ENCODE data around the gene TTLL5. TPM values are rescaled to one million over a fixed set of nuclear protein-coding genes. Genes with fewer than 3 reads are reported as not detected.

The TTLL5 gene
- total and polyA plus RNA-seq, 10 of the 15 experiments (the other 5 are each of a cell fraction or from before 2014, with no cell fraction given), result 3.2 to 25.9 (median 13.8) TPM

DNA sequence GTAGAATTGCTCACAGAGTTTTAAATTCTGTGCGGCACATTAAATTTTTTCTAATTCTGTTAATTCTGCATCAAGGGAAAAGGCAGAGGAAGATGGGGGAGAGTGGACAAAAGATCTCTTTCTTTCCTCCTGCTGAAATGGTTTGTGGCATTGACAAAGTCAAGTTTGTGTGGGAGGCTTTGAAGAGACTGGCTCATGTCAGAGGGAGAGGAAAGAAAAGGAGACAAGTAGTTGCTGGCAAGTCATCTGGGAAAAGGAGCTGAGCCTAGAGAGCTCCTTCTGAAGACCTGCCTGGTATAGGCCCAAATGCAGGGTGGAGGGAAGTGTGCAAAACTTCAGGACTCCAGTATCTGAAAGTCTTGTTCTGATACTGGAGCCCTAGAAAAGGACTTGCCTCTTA is 36.3 kb downstream of the TTLL5 start:
- DNase-seq (ENCODE audit: low read depth, low spot score), result no peak
- in situ Hi-C loops (cut with MboI) (no loop called here), intact Hi-C loops (cut with micrococcal nuclease; ENCODE audit: unreplicated experiment) (no loop called here)
- H3K4me2 ChIP-seq (ENCODE audit: control insufficient read depth, insufficient read depth), result no peak overlapping the region
- CTCF ChIA-PET, result interaction anchor here (1.5 kb wide), 1 partner anchor 120 kb away, joined by 5 read pairs; no protein-coding TSS in a partner anchor
- H4K20me1 ChIP-seq (ENCODE audit: control insufficient read depth, insufficient read depth), result no peaks in the 10 kb centered on the region
- ATAC-seq, result no peak
- SMC1A ChIA-PET (ENCODE audit: uncharacterized antibody, unreplicated experiment), result no interaction called here
- POLR2A ChIA-PET, result no interaction called here
- no peaks in the 10 kb centered on the region for H3K4me1 ChIP-seq (ENCODE audit: control insufficient read depth, insufficient read depth, low read length)
- no peak overlapping the region for H3K9ac ChIP-seq (ENCODE audit: control insufficient read depth, insufficient read depth, low read length)
- H3K27me3 ChIP-seq (replicated peaks in 1 of 2; ENCODE audit: control insufficient read depth in 2 of 2, insufficient read depth in 2 of 2, low read length in 1 of 2), result no peaks in the 10 kb centered on the region
- H3K79me2 ChIP-seq (ENCODE audit: control insufficient read depth, insufficient read depth, low read length), result no peaks in the 10 kb centered on the region
- TF ChIP-seq TCF12 (IDR thresholded peaks at IDR 0.05; ENCODE audit: low read depth, low read length) (no peak), BACH1 (IDR thresholded peaks at IDR 0.05; ENCODE audit: borderline replicate concordance) (no peak), NFXL1 (IDR thresholded peaks at IDR 0.05; ENCODE audit: borderline replicate concordance) (no peak), SREBF2 (IDR thresholded peaks at IDR 0.05; ENCODE audit: low read length) (no peak)
- TF ChIP-seq, protein P1, sequence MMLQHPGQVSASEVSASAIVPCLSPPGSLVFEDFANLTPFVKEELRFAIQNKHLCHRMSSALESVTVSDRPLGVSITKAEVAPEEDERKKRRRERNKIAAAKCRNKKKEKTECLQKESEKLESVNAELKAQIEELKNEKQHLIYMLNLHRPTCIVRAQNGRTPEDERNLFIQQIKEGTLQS (IDR thresholded peaks at IDR 0.05; ENCODE audit: borderline replicate concordance, extremely low read depth, low read depth, low read length), result no peak
- TF ChIP-seq, protein P2, sequence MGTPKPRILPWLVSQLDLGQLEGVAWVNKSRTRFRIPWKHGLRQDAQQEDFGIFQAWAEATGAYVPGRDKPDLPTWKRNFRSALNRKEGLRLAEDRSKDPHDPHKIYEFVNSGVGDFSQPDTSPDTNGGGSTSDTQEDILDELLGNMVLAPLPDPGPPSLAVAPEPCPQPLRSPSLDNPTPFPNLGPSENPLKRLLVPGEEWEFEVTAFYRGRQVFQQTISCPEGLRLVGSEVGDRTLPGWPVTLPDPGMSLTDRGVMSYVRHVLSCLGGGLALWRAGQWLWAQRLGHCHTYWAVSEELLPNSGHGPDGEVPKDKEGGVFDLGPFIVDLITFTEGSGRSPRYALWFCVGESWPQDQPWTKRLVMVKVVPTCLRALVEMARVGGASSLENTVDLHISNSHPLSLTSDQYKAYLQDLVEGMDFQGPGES (IDR thresholded peaks at IDR 0.05), result no peak
- FAIRE-seq, result no peak
- no peak overlapping the region for H3K27ac ChIP-seq (ENCODE audit: control insufficient read depth, insufficient read depth)
- no TSS peak for BruUV-seq (replicated peaks)
- 100% methylated on average over 1 of the region's 1 CpG for WGBS (ENCODE audit: insufficient coverage, insufficient replicate concordance, low lambda C conversion rate, missing lambda C conversion rate)
- RAD21 ChIA-PET (ENCODE audit: unreplicated experiment), result no interaction called here
- H2AFZ ChIP-seq (ENCODE audit: control insufficient read depth, low read depth, low read length), result no peak overlapping the region
- H3K9me3 ChIP-seq (replicated peaks; ENCODE audit: control insufficient read depth, insufficient read depth, low read length), result no peaks in the 10 kb centered on the region; the same call in 2 of the 3 replicates
- peaks cover 0 to 2% of the 10 kb centered on the region in 2 experiments; a peak in 3 of 4 replicates for H3K36me3 ChIP-seq (ENCODE audit: control insufficient read depth in 2 of 2, insufficient read depth in 2 of 2, low read length in 1 of 2)
- H3K4me3 ChIP-seq, result no peak overlapping the region

DNA sequence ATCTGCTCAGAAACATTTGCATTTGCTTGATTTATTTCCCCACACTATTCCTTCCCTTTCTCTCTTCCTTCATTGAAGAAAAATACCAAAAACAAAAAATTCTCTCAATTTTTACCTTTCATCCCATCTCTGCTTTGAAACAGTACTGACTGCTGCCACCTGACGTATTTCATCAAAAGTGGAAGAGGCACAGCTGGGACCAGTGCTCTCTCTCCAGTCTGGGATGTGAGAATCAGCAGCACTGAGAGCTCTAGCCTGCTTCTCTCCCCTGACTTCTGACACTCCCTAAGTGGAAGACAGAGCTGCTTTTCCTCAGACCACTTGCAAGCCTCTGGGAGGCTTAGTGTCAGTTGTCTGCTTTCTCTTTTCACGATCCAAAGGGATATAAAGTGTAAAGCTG is 36.9 kb downstream of the TTLL5 start:
- DNase-seq (ENCODE audit: low read depth, low spot score) (no peak), ATAC-seq (no peak), FAIRE-seq (no peak)
- Histone ChIP-seq H2AFZ (ENCODE audit: control insufficient read depth, low read depth, low read length) (no peak overlapping the region), H3K4me1 (ENCODE audit: control insufficient read depth, insufficient read depth, low read length) (no peaks in the 10 kb centered on the region), H3K27ac (ENCODE audit: control insufficient read depth, insufficient read depth) (no peak overlapping the region), H3K4me3 (no peak overlapping the region), H3K4me2 (ENCODE audit: control insufficient read depth, insufficient read depth) (no peak overlapping the region), H3K9ac (ENCODE audit: control insufficient read depth, insufficient read depth, low read length) (no peak overlapping the region), H3K27me3 (replicated peaks in 1 of 2; ENCODE audit: control insufficient read depth in 2 of 2, insufficient read depth in 2 of 2, low read length in 1 of 2) (no peaks in the 10 kb centered on the region), H3K36me3 (ENCODE audit: control insufficient read depth in 2 of 2, insufficient read depth in 2 of 2, low read length in 1 of 2) (peaks cover 0 to 5% of the 10 kb centered on the region in 2 experiments; a peak in 3 of 4 replicates), H4K20me1 (ENCODE audit: control insufficient read depth, insufficient read depth) (no peaks in the 10 kb centered on the region), H3K9me3 (replicated peaks; ENCODE audit: control insufficient read depth, insufficient read depth, low read length) (no peaks in the 10 kb centered on the region; the same call in 2 of the 3 replicates), H3K79me2 (ENCODE audit: control insufficient read depth, insufficient read depth, low read length) (no peaks in the 10 kb centered on the region)
- intact Hi-C loops (cut with micrococcal nuclease; ENCODE audit: unreplicated experiment) (no loop called here), in situ Hi-C loops (cut with MboI) (no loop called here)
- ChIA-PET POLR2A (no interaction called here), SMC1A (ENCODE audit: uncharacterized antibody, unreplicated experiment) (no interaction called here), RAD21 (ENCODE audit: unreplicated experiment) (no interaction called here), CTCF (interaction anchor here (0.9 to 1.5 kb wide), 3 partner anchors 11 to 121 kb away, joined by 3 to 5 read pairs (median 5); no protein-coding TSS in a partner anchor)
- 100% methylated on average over 2 of the region's 2 CpGs for WGBS (ENCODE audit: insufficient coverage, insufficient replicate concordance, low lambda C conversion rate, missing lambda C conversion rate)
- TF ChIP-seq, protein P3, sequence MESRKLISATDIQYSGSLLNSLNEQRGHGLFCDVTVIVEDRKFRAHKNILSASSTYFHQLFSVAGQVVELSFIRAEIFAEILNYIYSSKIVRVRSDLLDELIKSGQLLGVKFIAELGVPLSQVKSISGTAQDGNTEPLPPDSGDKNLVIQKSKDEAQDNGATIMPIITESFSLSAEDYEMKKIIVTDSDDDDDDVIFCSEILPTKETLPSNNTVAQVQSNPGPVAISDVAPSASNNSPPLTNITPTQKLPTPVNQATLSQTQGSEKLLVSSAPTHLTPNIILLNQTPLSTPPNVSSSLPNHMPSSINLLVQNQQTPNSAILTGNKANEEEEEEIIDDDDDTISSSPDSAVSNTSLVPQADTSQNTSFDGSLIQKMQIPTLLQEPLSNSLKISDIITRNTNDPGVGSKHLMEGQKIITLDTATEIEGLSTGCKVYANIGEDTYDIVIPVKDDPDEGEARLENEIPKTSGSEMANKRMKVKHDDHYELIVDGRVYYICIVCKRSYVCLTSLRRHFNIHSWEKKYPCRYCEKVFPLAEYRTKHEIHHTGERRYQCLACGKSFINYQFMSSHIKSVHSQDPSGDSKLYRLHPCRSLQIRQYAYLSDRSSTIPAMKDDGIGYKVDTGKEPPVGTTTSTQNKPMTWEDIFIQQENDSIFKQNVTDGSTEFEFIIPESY (IDR thresholded peaks at IDR 0.05), result no peak
- TF ChIP-seq, protein P4, sequence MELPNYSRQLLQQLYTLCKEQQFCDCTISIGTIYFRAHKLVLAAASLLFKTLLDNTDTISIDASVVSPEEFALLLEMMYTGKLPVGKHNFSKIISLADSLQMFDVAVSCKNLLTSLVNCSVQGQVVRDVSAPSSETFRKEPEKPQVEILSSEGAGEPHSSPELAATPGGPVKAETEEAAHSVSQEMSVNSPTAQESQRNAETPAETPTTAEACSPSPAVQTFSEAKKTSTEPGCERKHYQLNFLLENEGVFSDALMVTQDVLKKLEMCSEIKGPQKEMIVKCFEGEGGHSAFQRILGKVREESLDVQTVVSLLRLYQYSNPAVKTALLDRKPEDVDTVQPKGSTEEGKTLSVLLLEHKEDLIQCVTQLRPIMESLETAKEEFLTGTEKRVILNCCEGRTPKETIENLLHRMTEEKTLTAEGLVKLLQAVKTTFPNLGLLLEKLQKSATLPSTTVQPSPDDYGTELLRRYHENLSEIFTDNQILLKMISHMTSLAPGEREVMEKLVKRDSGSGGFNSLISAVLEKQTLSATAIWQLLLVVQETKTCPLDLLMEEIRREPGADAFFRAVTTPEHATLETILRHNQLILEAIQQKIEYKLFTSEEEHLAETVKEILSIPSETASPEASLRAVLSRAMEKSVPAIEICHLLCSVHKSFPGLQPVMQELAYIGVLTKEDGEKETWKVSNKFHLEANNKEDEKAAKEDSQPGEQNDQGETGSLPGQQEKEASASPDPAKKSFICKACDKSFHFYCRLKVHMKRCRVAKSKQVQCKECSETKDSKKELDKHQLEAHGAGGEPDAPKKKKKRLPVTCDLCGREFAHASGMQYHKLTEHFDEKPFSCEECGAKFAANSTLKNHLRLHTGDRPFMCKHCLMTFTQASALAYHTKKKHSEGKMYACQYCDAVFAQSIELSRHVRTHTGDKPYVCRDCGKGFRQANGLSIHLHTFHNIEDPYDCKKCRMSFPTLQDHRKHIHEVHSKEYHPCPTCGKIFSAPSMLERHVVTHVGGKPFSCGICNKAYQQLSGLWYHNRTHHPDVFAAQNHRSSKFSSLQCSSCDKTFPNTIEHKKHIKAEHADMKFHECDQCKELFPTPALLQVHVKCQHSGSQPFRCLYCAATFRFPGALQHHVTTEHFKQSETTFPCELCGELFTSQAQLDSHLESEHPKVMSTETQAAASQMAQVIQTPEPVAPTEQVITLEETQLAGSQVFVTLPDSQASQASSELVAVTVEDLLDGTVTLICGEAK (IDR thresholded peaks at IDR 0.05; ENCODE audit: borderline replicate concordance), result no peak
- no TSS peak for BruUV-seq (replicated peaks)
